Mesenchymal stem cell (in vitro differentiated cells and primary cell): ENCODE results near the gene ST8SIA5.

Experiments
- DNase-seq: peaks from one replicate; pipeline ENCODE4 v3.0.0-alpha.2; 2013
- H2AFZ ChIP-seq: one replicate; pipeline ENCODE4 v1.6.1; 2013; ENCODE audit warnings: low read depth, mild to moderate bottlenecking, control low read depth, inconsistent platforms, low read length, moderate library complexity
- H2AK5ac ChIP-seq: 2 replicates; pipeline ENCODE4 v1.6.1; 2013; ENCODE audit warnings: low read length, moderate library complexity, mild to moderate bottlenecking, inconsistent platforms; ENCODE audit not compliant: severe bottlenecking
- H2BK120ac ChIP-seq: one replicate; pipeline ENCODE4 v1.6.1; 2013; ENCODE audit warnings: low read depth, mild to moderate bottlenecking, inconsistent platforms, low read length, moderate library complexity
- H2BK12ac ChIP-seq, 2 experiments: one replicate each; pipeline ENCODE4 v1.6.1; 2013; ENCODE audit warnings: inconsistent platforms in 2 of 2, low read length in 2 of 2, mild to moderate bottlenecking in 2 of 2, moderate library complexity in 2 of 2, control low read depth in 1 of 2
- H2BK15ac ChIP-seq: one replicate; pipeline ENCODE4 v1.6.1; 2013; ENCODE audit warnings: mild to moderate bottlenecking, low read depth, inconsistent platforms; ENCODE audit not compliant: poor library complexity, severe bottlenecking
- H2BK5ac ChIP-seq: 2 replicates; pipeline ENCODE4 v1.6.1; 2013; ENCODE audit warnings: low read depth, mild to moderate bottlenecking, low read length, control low read depth, inconsistent platforms; ENCODE audit not compliant: poor library complexity, severe bottlenecking
- H3K14ac ChIP-seq, 2 experiments: one replicate each; pipeline ENCODE4 v1.6.1; 2013; ENCODE audit warnings: inconsistent platforms in 2 of 2, low read length in 2 of 2, control low read depth in 1 of 2, mild to moderate bottlenecking in 1 of 2, moderate library complexity in 1 of 2
- H3K18ac ChIP-seq, 2 experiments: one replicate each; pipeline ENCODE4 v1.6.1; 2013; ENCODE audit warnings: inconsistent platforms in 2 of 2, low read length in 2 of 2, control low read depth in 1 of 2, low read depth in 1 of 2, mild to moderate bottlenecking in 1 of 2
- H3K23ac ChIP-seq, 2 experiments: one replicate each; pipeline ENCODE4 v1.6.1; 2013; ENCODE audit warnings: inconsistent platforms in 2 of 2, low read length in 2 of 2, mild to moderate bottlenecking in 2 of 2, moderate library complexity in 2 of 2, control low read depth in 1 of 2
- H3K27ac ChIP-seq: 2 replicates; pipeline ENCODE4 v1.5.1; 2013; ENCODE audit warnings: mild to moderate bottlenecking, moderate library complexity, low read length, control low read depth, inconsistent platforms; ENCODE audit not compliant: poor library complexity, severe bottlenecking
- H3K27me3 ChIP-seq, 2 experiments: 2 replicates each; pipeline versions ENCODE4 v1.6.1 to v1.7.0; 2013; ENCODE audit warnings: low read length in 2 of 2, mild to moderate bottlenecking in 2 of 2, moderate library complexity in 2 of 2, control low read depth in 1 of 2, inconsistent platforms in 1 of 2; ENCODE audit not compliant: control insufficient read depth in 1 of 2, insufficient read depth in 1 of 2
- H3K36me3 ChIP-seq, 2 experiments: 2 replicates each; pipeline versions ENCODE4 v1.6.1 to v1.7.0; 2013; ENCODE audit warnings: low read length in 2 of 2, control low read depth in 1 of 2, inconsistent platforms in 1 of 2, low read depth in 1 of 2, mild to moderate bottlenecking in 1 of 2; ENCODE audit not compliant: insufficient read depth in 2 of 2, control insufficient read depth in 1 of 2
- H3K4ac ChIP-seq, 2 experiments: one replicate each; pipeline ENCODE4 v1.6.1; 2013; ENCODE audit warnings: inconsistent platforms in 2 of 2, low read length in 2 of 2, mild to moderate bottlenecking in 2 of 2, moderate library complexity in 2 of 2, control low read depth in 1 of 2, low read depth in 1 of 2
- H3K4me1 ChIP-seq: 2 replicates; pipeline ENCODE4 v1.6.1; 2013; ENCODE audit warnings: low read depth, low read length, control low read depth; ENCODE audit not compliant: control insufficient read depth, insufficient read depth
- H3K4me2 ChIP-seq: 2 replicates; pipeline ENCODE4 v1.6.1; 2013; ENCODE audit warnings: low read length, mild to moderate bottlenecking, inconsistent platforms; ENCODE audit not compliant: poor library complexity, severe bottlenecking
- H3K4me3 ChIP-seq, 2 experiments: 2 replicates each; pipeline versions ENCODE4 v1.5.1 to v1.7.0; 2013; ENCODE audit warnings: low read length in 2 of 2, mild to moderate bottlenecking in 2 of 2, control low read depth in 1 of 2, low read depth in 1 of 2; ENCODE audit not compliant: insufficient read depth in 1 of 2
- H3K79me1 ChIP-seq: replicated peaks from 2 replicates; pipeline ENCODE4 v1.6.1; 2013; ENCODE audit warnings: mild to moderate bottlenecking, control low read depth, low read length, inconsistent platforms; ENCODE audit not compliant: poor library complexity, severe bottlenecking
- H3K9ac ChIP-seq: 2 replicates; pipeline ENCODE4 v1.7.0; 2013; ENCODE audit warnings: mild to moderate bottlenecking, low read length, moderate library complexity
- H3K9me3 ChIP-seq: 2 replicates; pipeline ENCODE4 v1.7.0; 2013; ENCODE audit warnings: mild to moderate bottlenecking, low read length; ENCODE audit not compliant: control insufficient read depth
- H4K8ac ChIP-seq: one replicate; pipeline ENCODE4 v1.6.1; 2013; ENCODE audit warnings: inconsistent platforms, mild to moderate bottlenecking, low read length, moderate library complexity
- H4K91ac ChIP-seq: one replicate; pipeline ENCODE4 v1.6.1; 2013; ENCODE audit warnings: mild to moderate bottlenecking, low read length, inconsistent platforms
- WGBS: methylation state at CpG from one replicate; pipeline ENCODE4 v1.1.7; 2013; ENCODE audit warnings: mixed read lengths; 5-methylcytosine and 5-hydroxymethylcytosine counted together

The ST8SIA5 gene

DNA sequence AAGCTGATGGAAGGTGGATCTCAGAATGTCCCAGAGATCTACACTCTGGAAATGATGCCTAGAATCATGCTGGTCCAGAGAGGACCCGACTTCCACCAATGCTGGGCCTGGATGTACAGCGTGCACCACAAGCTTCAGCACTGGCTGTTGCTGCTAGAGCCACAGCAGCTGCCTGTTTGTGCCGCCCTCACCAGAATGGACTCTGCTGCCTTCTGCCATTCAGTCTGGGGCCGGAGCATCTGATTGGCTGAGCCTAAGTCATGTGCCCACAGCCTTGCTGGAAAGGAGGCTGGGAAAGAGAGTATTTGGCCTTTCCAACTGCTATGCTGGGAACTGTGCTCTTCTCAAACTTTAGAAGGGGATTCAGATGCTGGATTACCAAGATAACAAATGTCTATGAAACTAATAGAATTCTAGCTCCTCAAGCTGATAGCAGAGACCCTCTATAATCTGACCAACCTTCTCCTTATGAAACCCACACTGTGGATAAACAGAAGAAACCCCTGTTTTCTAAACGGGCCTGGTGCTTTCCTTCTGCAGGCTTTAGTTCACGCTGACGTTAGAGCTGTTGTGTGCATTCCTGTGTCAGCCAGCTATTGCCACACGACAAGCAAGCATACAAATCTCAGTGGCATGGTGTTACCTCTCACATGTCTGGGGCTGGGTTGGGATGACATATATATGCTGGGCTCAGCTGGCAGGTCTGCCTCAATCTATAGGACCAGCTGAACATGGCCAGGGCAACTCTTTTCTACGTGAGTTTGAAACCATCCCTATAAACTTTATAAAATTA is 95.7 kb downstream of the ST8SIA5 start:
- Histone ChIP-seq H3K23ac (no peak overlapping the region), H3K36me3 (no peaks in the 10 kb centered on the region), H4K91ac (no peak overlapping the region), H3K4me3 (no peak overlapping the region), H3K27ac (no peak overlapping the region), H3K14ac (no peak overlapping the region), H3K4me1 (no peaks in the 10 kb centered on the region), H2AK5ac (no peak overlapping the region), H2BK120ac (no peak overlapping the region), H4K8ac (peak overlapping the region; percentile 31), H3K9ac (no peak overlapping the region), H3K4ac (no peak overlapping the region), H3K18ac (no peak overlapping the region), H2BK15ac (no peak overlapping the region), H3K79me1 (no peaks in the 10 kb centered on the region), H3K4me2 (no peak overlapping the region), H3K9me3 (no peaks in the 10 kb centered on the region), H2AFZ (no peak overlapping the region), H3K27me3 (peaks cover 22% of the 10 kb centered on the region in 2 experiments), H2BK5ac (no peak overlapping the region), H2BK12ac (no peak overlapping the region)
- 73% methylated on average over 9 of the region's 9 CpGs for WGBS
- DNase-seq: peak; percentile 26

DNA sequence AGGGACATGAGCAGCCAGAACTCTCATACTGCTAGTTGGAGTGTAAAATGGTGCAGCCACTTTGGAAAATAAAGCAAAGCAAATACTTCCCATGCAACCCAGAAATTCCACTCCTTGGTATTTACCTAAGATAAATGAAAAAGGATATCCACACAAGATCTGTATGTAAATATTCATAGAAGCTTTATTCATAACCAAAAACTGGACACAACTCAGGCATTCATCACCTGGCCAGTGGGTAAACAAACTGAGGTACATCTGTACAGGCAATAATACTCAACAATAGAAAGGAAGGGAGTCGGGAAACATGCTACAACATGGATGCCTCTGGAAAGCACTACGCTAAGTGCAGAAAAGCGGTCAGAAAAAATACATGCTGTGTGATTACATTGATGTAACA is 97.4 kb downstream of the ST8SIA5 start:
- no peak overlapping the region for H3K4me2 ChIP-seq
- H3K14ac ChIP-seq: no peak overlapping the region
- no peaks in the 10 kb centered on the region for H3K4me1 ChIP-seq
- H3K9me3 ChIP-seq: no peaks in the 10 kb centered on the region
- H2BK5ac ChIP-seq: no peak overlapping the region
- H3K27me3 ChIP-seq: peaks cover 27% of the 10 kb centered on the region in 2 experiments
- no peak overlapping the region for H3K23ac ChIP-seq
- H2BK15ac ChIP-seq: no peak overlapping the region
- no peak for DNase-seq
- H3K36me3 ChIP-seq: no peaks in the 10 kb centered on the region
- no peak overlapping the region for H2AFZ ChIP-seq
- no peaks in the 10 kb centered on the region for H3K79me1 ChIP-seq
- no peak overlapping the region for H3K9ac ChIP-seq
- no peak overlapping the region for H3K4me3 ChIP-seq
- H4K8ac ChIP-seq: no peak overlapping the region
- no peak overlapping the region for H3K4ac ChIP-seq
- no peak overlapping the region for H2BK120ac ChIP-seq
- WGBS: 83% methylated on average over 3 of the region's 3 CpGs
- H2AK5ac ChIP-seq: no peak overlapping the region
- no peak overlapping the region for H3K27ac ChIP-seq
- H2BK12ac ChIP-seq: no peak overlapping the region
- no peak overlapping the region for H3K18ac ChIP-seq
- no peak overlapping the region for H4K91ac ChIP-seq

DNA sequence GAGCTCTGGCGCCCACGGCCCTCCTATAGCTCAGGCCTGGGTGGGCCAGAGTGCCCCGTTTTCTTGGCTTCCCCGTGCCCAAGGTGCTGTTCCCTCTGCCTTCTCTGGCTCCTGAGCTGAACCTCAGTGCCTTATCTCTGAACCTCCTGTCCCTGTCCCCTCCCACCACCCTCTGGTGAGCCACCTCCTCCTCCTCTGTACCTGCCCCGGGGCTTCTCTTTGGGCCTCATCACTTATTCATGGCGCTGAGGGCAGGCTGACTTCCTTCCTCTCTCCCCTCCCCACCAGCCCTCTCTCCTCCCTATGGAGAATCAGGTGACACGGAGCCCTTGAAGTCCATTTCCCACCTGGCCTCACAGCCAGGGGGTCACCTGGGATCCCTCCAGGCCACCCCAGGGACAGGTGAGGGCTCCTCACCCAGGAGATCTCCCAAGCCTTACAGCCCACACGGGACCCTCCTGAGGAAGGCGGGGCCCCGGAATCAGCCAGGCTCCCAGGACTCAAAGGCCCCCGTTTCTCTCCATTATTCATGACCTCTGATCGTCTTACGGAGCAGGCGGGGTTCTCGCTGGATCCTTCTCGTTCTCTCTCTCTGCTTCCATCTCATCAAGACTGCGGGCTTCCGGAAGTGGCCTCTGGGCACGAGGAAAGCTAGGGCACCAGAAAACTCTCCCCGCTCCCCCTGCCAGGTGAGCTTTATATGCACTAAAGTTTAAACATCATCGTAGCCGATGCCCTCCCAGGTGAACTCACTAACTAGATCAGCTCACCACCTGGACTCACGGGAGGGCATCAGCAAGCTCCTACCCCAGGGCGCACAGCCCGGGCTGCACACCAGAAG is 99.5 kb downstream of the ST8SIA5 start, which contains the start of gene LOXHD1:
TSS of gene LOXHD1 (minus strand) at position 106 of the 841 bp plus-strand sequence. CDS start 187 bp downstream, outside the sequence.
- Histone ChIP-seq H2AK5ac (no peak within 1 kb of the TSS), H3K9ac (no peak within 1 kb of the TSS), H3K27me3 (peaks cover 31 to 34% of the 10 kb centered on the region in 2 experiments), H3K4me3 (peak within 1 kb of the TSS in 1 of 2 experiments; percentile 3), H3K14ac (no peak within 1 kb of the TSS), H3K36me3 (no peaks in the 10 kb centered on the region), H3K4me2 (no peak within 1 kb of the TSS), H4K91ac (no peak within 1 kb of the TSS), H4K8ac (no peak within 1 kb of the TSS), H3K27ac (no peak within 1 kb of the TSS), H2BK120ac (no peak within 1 kb of the TSS), H3K4ac (no peak within 1 kb of the TSS), H2AFZ (no peak within 1 kb of the TSS), H3K79me1 (no peaks in the 10 kb centered on the region), H3K9me3 (no peaks in the 10 kb centered on the region), H3K4me1 (no peaks in the 10 kb centered on the region), H2BK15ac (no peak within 1 kb of the TSS), H3K23ac (no peak within 1 kb of the TSS), H3K18ac (no peak within 1 kb of the TSS), H2BK12ac (no peak within 1 kb of the TSS), H2BK5ac (no peak within 1 kb of the TSS)
- WGBS: 80% methylated on average over 25 of the region's 25 CpGs
- no peak for DNase-seq
